H1 (cell line): ENCODE results near the gene SGCD. TPM values are rescaled to one million over a fixed set of nuclear protein-coding genes. Genes with fewer than 3 reads are reported as not detected.

Experiments
- CEBPB ChIP-seq: IDR thresholded peaks from 2 replicates; pipeline ENCODE4 v1.6.1; 2012; ENCODE audit warnings: low read depth, low read length
- CHD1 ChIP-seq: IDR thresholded peaks from 2 replicates; pipeline ENCODE4 v1.6.1; 2012; ENCODE audit warnings: low read depth, low read length, improper control_type of control experiment
- EP300 ChIP-seq, 2 experiments: IDR thresholded peaks; 1 replicate in 1 of 2; 2 replicates in 1 of 2; pipeline ENCODE4 v1.6.1; 2011 to 2012; ENCODE audit warnings: low read depth in 2 of 2, low read length in 2 of 2, mild to moderate bottlenecking in 2 of 2, borderline replicate concordance in 1 of 2, inconsistent platforms in 1 of 2, moderate library complexity in 1 of 2
- JUND ChIP-seq: IDR thresholded peaks from 2 replicates; pipeline ENCODE4 v1.6.1; 2011; ENCODE audit warnings: mild to moderate bottlenecking, improper control_type of control experiment, low read length
- SIN3A ChIP-seq, 2 experiments: IDR thresholded peaks in 1 of 2; conservative IDR thresholded peaks in 1 of 2; 2 replicates each; pipeline ENCODE4 v1.6.1; 2011 to 2012; ENCODE audit warnings: low read length in 2 of 2, improper control_type of control experiment in 1 of 2, low read depth in 1 of 2, mild to moderate bottlenecking in 1 of 2
- SP1 ChIP-seq: IDR thresholded peaks from 2 replicates; pipeline ENCODE4 v1.6.1; 2011; ENCODE audit warnings: low read depth, low read length
- TAF7 ChIP-seq: optimal IDR thresholded peaks from 2 replicates; pipeline ENCODE3; 2011; ENCODE audit warnings: low read depth, mild to moderate bottlenecking, inconsistent platforms, low read length, moderate library complexity, borderline replicate concordance
- TCF12 ChIP-seq: IDR thresholded peaks from 2 replicates; pipeline ENCODE4 v1.6.1; 2011; ENCODE audit warnings: low read depth, mild to moderate bottlenecking, low read length
- polyA plus RNA-seq, 7 experiments: library from polyadenylated mRNA; depleted of rRNA in 3 of 7; stranded (reverse) in 5 of 7; unstranded in 2 of 7; fragments of >200 nt in 5 of 7; fragments of 200-250 nt in 2 of 7; gene quantifications; 1 replicate in 5 of 7; 2 replicates in 1 of 7; 4 replicates in 1 of 7; pipeline versions ENCODE4 v1.2.1 to v1.2.3, GENCODE V29; 2011 to 2013; ENCODE audit warnings: missing spikeins in 2 of 7, mixed read lengths in 2 of 7
- total RNA-seq: library from RNA; stranded (reverse); fragmentation: NEBNext Ultra II Directional; extraction: Animal tissue kit (Norgen Biotek cat#: 25700); gene quantifications from 2 replicates; pipeline ENCODE4 v1.2.1, GENCODE V29; 2021
- TF ChIP-seq, protein P1 (sequence below): fragments of 300-600 bp; sonication (generic); IDR thresholded peaks from 2 replicates; pipeline ENCODE4 v1.7.1; 2012; ENCODE audit warnings: low read length, moderate library complexity, mild to moderate bottlenecking, inconsistent platforms; ENCODE audit not compliant: insufficient replicate concordance

The SGCD gene
- total and polyA plus RNA-seq, 2 of the 8 experiments (the other 6 are each of a cell fraction or from before 2014, with no cell fraction given): 0.04 to 0.08 TPM

DNA sequence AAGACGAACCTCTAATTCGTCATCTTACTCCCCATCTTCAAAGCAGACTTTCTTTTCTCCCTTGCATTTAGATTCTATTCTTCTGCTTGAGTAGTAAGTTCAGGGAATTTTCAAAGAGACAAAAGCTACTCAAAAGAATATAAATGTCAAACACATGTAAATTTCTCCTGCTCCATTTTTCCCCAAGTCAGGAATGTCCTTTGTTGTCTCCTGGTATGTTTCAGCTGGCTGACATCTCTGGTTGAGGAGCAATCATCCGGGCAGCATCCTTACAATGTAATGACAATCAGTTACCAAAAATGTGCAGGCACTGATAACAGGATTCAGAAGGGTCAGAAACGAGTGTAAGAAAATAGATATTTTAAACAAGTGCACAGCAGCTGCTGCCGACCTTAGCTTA lies 475.5 kb downstream of the SGCD start (continued):
- TF ChIP-seq, protein P1, sequence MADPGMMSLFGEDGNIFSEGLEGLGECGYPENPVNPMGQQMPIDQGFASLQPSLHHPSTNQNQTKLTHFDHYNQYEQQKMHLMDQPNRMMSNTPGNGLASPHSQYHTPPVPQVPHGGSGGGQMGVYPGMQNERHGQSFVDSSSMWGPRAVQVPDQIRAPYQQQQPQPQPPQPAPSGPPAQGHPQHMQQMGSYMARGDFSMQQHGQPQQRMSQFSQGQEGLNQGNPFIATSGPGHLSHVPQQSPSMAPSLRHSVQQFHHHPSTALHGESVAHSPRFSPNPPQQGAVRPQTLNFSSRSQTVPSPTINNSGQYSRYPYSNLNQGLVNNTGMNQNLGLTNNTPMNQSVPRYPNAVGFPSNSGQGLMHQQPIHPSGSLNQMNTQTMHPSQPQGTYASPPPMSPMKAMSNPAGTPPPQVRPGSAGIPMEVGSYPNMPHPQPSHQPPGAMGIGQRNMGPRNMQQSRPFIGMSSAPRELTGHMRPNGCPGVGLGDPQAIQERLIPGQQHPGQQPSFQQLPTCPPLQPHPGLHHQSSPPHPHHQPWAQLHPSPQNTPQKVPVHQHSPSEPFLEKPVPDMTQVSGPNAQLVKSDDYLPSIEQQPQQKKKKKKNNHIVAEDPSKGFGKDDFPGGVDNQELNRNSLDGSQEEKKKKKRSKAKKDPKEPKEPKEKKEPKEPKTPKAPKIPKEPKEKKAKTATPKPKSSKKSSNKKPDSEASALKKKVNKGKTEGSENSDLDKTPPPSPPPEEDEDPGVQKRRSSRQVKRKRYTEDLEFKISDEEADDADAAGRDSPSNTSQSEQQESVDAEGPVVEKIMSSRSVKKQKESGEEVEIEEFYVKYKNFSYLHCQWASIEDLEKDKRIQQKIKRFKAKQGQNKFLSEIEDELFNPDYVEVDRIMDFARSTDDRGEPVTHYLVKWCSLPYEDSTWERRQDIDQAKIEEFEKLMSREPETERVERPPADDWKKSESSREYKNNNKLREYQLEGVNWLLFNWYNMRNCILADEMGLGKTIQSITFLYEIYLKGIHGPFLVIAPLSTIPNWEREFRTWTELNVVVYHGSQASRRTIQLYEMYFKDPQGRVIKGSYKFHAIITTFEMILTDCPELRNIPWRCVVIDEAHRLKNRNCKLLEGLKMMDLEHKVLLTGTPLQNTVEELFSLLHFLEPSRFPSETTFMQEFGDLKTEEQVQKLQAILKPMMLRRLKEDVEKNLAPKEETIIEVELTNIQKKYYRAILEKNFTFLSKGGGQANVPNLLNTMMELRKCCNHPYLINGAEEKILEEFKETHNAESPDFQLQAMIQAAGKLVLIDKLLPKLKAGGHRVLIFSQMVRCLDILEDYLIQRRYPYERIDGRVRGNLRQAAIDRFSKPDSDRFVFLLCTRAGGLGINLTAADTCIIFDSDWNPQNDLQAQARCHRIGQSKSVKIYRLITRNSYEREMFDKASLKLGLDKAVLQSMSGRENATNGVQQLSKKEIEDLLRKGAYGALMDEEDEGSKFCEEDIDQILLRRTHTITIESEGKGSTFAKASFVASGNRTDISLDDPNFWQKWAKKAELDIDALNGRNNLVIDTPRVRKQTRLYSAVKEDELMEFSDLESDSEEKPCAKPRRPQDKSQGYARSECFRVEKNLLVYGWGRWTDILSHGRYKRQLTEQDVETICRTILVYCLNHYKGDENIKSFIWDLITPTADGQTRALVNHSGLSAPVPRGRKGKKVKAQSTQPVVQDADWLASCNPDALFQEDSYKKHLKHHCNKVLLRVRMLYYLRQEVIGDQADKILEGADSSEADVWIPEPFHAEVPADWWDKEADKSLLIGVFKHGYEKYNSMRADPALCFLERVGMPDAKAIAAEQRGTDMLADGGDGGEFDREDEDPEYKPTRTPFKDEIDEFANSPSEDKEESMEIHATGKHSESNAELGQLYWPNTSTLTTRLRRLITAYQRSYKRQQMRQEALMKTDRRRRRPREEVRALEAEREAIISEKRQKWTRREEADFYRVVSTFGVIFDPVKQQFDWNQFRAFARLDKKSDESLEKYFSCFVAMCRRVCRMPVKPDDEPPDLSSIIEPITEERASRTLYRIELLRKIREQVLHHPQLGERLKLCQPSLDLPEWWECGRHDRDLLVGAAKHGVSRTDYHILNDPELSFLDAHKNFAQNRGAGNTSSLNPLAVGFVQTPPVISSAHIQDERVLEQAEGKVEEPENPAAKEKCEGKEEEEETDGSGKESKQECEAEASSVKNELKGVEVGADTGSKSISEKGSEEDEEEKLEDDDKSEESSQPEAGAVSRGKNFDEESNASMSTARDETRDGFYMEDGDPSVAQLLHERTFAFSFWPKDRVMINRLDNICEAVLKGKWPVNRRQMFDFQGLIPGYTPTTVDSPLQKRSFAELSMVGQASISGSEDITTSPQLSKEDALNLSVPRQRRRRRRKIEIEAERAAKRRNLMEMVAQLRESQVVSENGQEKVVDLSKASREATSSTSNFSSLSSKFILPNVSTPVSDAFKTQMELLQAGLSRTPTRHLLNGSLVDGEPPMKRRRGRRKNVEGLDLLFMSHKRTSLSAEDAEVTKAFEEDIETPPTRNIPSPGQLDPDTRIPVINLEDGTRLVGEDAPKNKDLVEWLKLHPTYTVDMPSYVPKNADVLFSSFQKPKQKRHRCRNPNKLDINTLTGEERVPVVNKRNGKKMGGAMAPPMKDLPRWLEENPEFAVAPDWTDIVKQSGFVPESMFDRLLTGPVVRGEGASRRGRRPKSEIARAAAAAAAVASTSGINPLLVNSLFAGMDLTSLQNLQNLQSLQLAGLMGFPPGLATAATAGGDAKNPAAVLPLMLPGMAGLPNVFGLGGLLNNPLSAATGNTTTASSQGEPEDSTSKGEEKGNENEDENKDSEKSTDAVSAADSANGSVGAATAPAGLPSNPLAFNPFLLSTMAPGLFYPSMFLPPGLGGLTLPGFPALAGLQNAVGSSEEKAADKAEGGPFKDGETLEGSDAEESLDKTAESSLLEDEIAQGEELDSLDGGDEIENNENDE: peak; percentile 71
- TF ChIP-seq SIN3A (conservative IDR thresholded peaks at IDR 0.05 in 1 of 2, IDR thresholded peaks at IDR 0.05 in 1 of 2; ENCODE audit: low read depth in 1 of 2, low read length in 2 of 2): peak; percentile 61 to 88; a peak in 3 of 4 replicates
- 0 out of 2 replicates have a peak, but pooled peaks have one; percentile 49 for TF ChIP-seq TCF12
- peak in 1 of 2 experiments; percentile 14; a peak in 1 of 3 replicates for TF ChIP-seq EP300 (IDR thresholded peaks at IDR 0.05; ENCODE audit: borderline replicate concordance in 1 of 2, low read depth in 2 of 2, low read length in 2 of 2)
- TF ChIP-seq CEBPB: no peak
- TF ChIP-seq SP1: 0 out of 2 replicates have a peak, but pooled peaks have one; percentile 14
- TF ChIP-seq CHD1: no peak
- TF ChIP-seq JUND: no peak
- TF ChIP-seq TAF7: peak; percentile 13
- TF ChIP-seq, all 59 proteins: peak for 8
